Adrenal gland (tissue), 12 donors: ENCODE data around the gene SYT7. TPM values are rescaled to one million over a fixed set of nuclear protein-coding genes. Genes with fewer than 3 reads are reported as not detected.

Source experiments
- DNase-seq, 7 donors: peaks; one replicate each; pipeline ENCODE4 v3.0.0-alpha.2; 2019 to 2020
- H3K27ac ChIP-seq, 5 donors: fragments of 200-600 bp; sonication (generic) in 4 of 5; 1 replicate in 3 of 5; 2 replicates in 2 of 5; pipeline versions ENCODE4 v1.5.1 to v1.8.0; 2016 to 2020; ENCODE audit warnings: mild to moderate bottlenecking in 1 of 5
- H3K27me3 ChIP-seq: fragments of 200-600 bp; 2 replicates; pipeline ENCODE4 v1.8.0; 2021
- H3K36me3 ChIP-seq, 2 donors: fragments of 200-600 bp; replicated peaks in 1 of 2; 1 replicate in 1 of 2; 2 replicates in 1 of 2; pipeline versions ENCODE4 v1.5.1 to v1.8.0; 2018 to 2022
- H3K4me1 ChIP-seq, 2 donors: fragments of 200-600 bp; replicated peaks in 1 of 2; 1 replicate in 1 of 2; 2 replicates in 1 of 2; pipeline versions ENCODE4 v1.5.1 to v1.8.0; 2018 to 2021
- H3K4me3 ChIP-seq, 4 donors: fragments of 200-600 bp; sonication (generic) in 3 of 4; one replicate each; pipeline ENCODE4 v1.5.1; 2016 to 2018
- H3K9me3 ChIP-seq, 3 donors: fragments of 200-600 bp; sonication (generic) in 1 of 3; replicated peaks in 1 of 3; 1 replicate in 2 of 3; 2 replicates in 1 of 3; pipeline versions ENCODE4 v1.5.1 to v1.8.0; 2016 to 2021
- CTCF ChIP-seq, 6 experiments: fragments of 450-650 bp in 4 of 6; fragments of 200-600 bp in 2 of 6; sonication (generic) in 1 of 6; IDR thresholded peaks; 1 replicate in 5 of 6; 2 replicates in 1 of 6; pipeline versions ENCODE4 v1.5.1 to v1.8.0; 2016 to 2021; ENCODE audit warnings: antibody characterized with exemption in 6 of 6, mild to moderate bottlenecking in 2 of 6, moderate library complexity in 1 of 6
- POLR2A ChIP-seq, 2 donors: fragments of 450-650 bp; IDR thresholded peaks; one replicate each; pipeline ENCODE4 v1.6.1; 2017; ENCODE audit warnings: antibody characterized with exemption in 2 of 2, mild to moderate bottlenecking in 2 of 2, moderate library complexity in 1 of 2
- WGBS, 4 donors: extraction: QIAGEN DNeasy Blood & Tissue Kit in 2 of 4; methylation state at CpG; one replicate each; pipeline versions ENCODE4 v1.1.5 to v1.1.7; 2013 to 2017; 5-methylcytosine and 5-hydroxymethylcytosine counted together
- intact Hi-C, 2 donors: fragments of 100-400 bp; cut with DNase I; formaldehyde crosslinking; loops; one replicate each; pipeline versions ENCODE4 v1.14.1 to v1.15.0; 2022 to 2023
- polyA plus RNA-seq, 3 donors: library from polyadenylated mRNA; stranded (reverse); fragments of 200-250 nt in 2 of 3; fragments of 350-450 nt in 1 of 3; fragmentation: Illumina TruSeq in 1 of 3; extraction: RNeasy Lipid Tissue Mini Kit (QIAGEN cat#74804) in 1 of 3; gene quantifications; one replicate each; pipeline ENCODE4 v1.2.3, GENCODE V29; 2013 to 2014
- total RNA-seq, 9 donors: library from RNA; depleted of rRNA in 4 of 9; stranded (reverse); fragments of >200 nt in 4 of 9; fragments of 120-200 nt in 1 of 9; fragmentation: NEBNext Ultra II Directional in 1 of 9; extraction: Animal tissue kit (Norgen Biotek cat#: 25700) in 1 of 9; gene quantifications; one replicate each; pipeline versions ENCODE4 v1.1.0 to v1.2.4, GENCODE V29; 2013 to 2023
- donor health status: healthy with polysubstance abuse.
- donor health status: Bipolar disorder and iron deficiency.
- donor health status: DM: yes; HTN: yes; CAD: no.
- donor health status: DM: no; HTN: no; CAD: no.
- donor health status: DM: no; HTN: no; CAD: no.
- donor health status: DM: yes; HTN: yes; CAD: no.

The SYT7 gene
- total and polyA plus RNA-seq, 12 donors, result 0.09 to 6.8 (median 1.3) TPM; not detected in 1

DNA sequence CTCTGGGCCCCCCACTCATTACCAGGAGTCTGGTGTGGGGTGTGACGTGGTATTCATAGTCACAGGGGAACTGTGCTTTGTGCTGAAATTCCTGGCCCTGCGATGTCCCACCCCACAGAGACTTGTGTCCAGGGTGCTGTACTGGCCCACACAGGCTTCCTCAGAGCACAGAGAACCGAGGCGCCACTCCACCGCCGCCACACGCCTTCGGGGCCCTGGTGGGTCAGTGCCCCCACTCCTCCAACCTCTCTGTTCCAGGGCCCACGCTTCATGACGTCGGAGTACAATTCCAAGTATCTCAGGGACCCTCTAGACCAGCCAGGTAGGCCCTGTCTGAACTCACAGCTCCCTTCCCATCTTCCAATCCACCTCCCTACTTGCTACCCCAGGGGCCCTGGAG is 95.8 kb downstream of the SYT7 start:
- Histone ChIP-seq H3K4me3 (no peak overlapping the region), H3K27ac (no peak overlapping the region), H3K4me1 (peaks cover 5 to 17% of the 10 kb centered on the region in 2 donors), H3K27me3 (no peaks in the 10 kb centered on the region), H3K9me3 (no peaks in the 10 kb centered on the region), H3K36me3 (no peaks in the 10 kb centered on the region)
- intact Hi-C loops, result no loop called here
- no peak for DNase-seq
- TF ChIP-seq POLR2A (IDR thresholded peaks at IDR 0.05) (no peak), CTCF (IDR thresholded peaks at IDR 0.05) (no peak)
- WGBS, 4 donors, result 93 to 98% (median 94%) methylated on average over 2 to 11 of the region's 11 CpGs

GRCh38 chr11:61484541-61484940 is 96.3 kb downstream of the SYT7 start:
- Histone ChIP-seq H3K27ac (no peak overlapping the region), H3K4me1 (peaks cover 5 to 12% of the 10 kb centered on the region in 2 donors), H3K4me3 (no peak overlapping the region), H3K9me3 (no peaks in the 10 kb centered on the region), H3K36me3 (no peaks in the 10 kb centered on the region), H3K27me3 (no peaks in the 10 kb centered on the region)
- WGBS, 4 donors, result 58 to 66% (median 64%) methylated on average over 11 of the region's 11 CpGs; no CpG with 5 or more reads in 1 of the 4 donors
- TF ChIP-seq POLR2A (IDR thresholded peaks at IDR 0.05) (no peak), CTCF (IDR thresholded peaks at IDR 0.05) (no peak)
- intact Hi-C loops, result no loop called here
- DNase-seq, result no peak

DNA sequence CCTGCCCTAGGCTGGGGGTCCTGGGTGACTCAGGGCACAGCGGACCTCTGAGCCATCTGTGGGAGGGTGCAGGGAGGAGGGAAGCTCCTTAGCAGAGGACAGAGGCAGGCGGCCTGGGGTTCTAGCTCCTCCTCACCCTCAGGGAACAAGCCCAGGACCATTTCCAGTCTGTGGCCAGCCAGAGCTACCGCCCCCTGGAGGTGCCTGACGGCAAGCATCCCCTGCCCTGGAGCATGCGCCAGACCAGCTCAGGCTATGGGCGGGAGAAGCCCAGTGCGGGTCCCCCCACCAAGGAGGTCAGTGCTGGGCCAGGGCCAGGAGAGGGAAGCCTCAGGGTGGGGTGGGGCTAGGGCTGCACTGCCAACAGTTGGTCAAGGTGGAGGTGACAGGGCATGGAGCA is 98.4 kb downstream of the SYT7 start:
- H3K9me3 ChIP-seq, result no peaks in the 10 kb centered on the region
- WGBS, 4 donors, result 20 to 60% (median 52%) methylated on average over 1 to 7 of the region's 7 CpGs; no CpG with 5 or more reads in 1 of the 4 donors
- intact Hi-C loops, result no loop called here
- H3K4me1 ChIP-seq, result peaks cover 0 to 7% of the 10 kb centered on the region in 2 donors
- no peak overlapping the region for H3K4me3 ChIP-seq
- no peaks in the 10 kb centered on the region for H3K36me3 ChIP-seq
- DNase-seq, result no peak
- no peaks in the 10 kb centered on the region for H3K27me3 ChIP-seq
- peak in 2 of 6 experiments; percentile 7 to 33 for TF ChIP-seq CTCF (IDR thresholded peaks at IDR 0.05)
- no peak for TF ChIP-seq POLR2A (IDR thresholded peaks at IDR 0.05)
- H3K27ac ChIP-seq, result no peak overlapping the region

GRCh38 chr11:61481806-61482205 is 99.1 kb downstream of the SYT7 start:
- no peak for TF ChIP-seq CTCF (IDR thresholded peaks at IDR 0.05)
- WGBS, 4 donors, result 33 to 66% (median 57%) methylated on average over 2 to 10 of the region's 10 CpGs
- Histone ChIP-seq H3K27me3 (no peaks in the 10 kb centered on the region), H3K9me3 (no peaks in the 10 kb centered on the region), H3K4me1 (peaks cover 0 to 14% of the 10 kb centered on the region in 2 donors), H3K36me3 (no peaks in the 10 kb centered on the region), H3K4me3 (no peak overlapping the region), H3K27ac (no peak overlapping the region)
- DNase-seq, result no peak
- intact Hi-C loops, result no loop called here
